Occipital lobe (tissue), 3 donors: Measurements from ENCODE around the gene CHID1. TPM values are rescaled to one million over a fixed set of nuclear protein-coding genes. Genes with fewer than 3 reads are reported as not detected.

Experiments
- DNase-seq: peaks from one replicate; lab custom pipeline; 2025; lab: John Stamatoyannopoulos, UW
- small RNA-seq: library from RNA; depleted of rRNA; stranded (forward); fragments of <200 nt; gene quantifications from one replicate; pipeline ENCODE3, GENCODE V24; 2014
- total RNA-seq: library from RNA; depleted of rRNA; stranded (reverse); fragments of >200 nt; gene quantifications from one replicate; pipeline ENCODE4 v1.2.3, GENCODE V29; 2014

The CHID1 gene
- total RNA-seq, 1 donor from 2014 or later: 20.9 TPM

DNA sequence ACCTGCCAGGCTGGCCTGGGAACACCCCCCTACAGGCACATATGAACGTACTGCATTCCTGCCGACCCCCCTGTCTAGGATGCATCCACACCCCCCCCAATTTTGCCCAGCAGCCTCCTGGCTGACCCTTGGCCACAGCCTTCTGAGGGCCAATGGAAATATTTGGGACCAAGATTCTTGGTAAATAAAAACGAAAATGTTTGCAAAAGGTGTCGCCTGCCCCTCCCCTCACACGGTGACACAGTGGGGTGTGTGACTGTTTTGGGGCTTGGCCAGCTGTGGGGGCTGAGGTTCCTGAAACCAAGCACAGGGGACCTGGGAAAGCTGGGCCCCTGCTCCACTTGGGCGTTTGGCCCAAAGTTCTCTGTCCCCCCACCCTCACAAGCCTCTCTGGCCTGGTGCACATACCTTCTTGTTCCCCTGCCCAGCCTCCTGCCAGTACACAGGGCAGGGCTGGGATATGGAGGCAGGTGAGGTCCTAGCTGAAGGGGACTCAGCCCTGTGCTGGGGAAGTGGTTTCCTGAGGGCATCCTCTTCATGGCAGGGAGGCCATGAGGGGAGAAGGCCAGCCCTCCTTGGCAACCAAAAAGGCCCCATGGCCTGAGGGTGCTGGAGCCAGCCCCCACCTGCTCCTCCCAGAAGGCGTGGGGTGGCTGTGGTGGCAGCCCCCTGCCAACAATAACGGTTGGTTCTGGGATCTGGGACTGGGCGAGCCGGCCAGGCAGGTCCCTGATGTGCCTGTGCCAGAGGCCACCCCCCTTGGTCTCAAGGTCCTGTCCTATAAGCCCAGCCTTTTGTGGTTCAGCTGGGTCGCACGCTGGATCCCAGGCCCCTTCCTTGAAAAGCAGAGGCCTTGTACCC, 85.0 kb downstream of the CHID1 start:
- DNase-seq: no peak

- DNase-seq: no peak
Measured at GRCh38 chr11:824942-825341, 85.7 kb downstream of the CHID1 start.

DNA sequence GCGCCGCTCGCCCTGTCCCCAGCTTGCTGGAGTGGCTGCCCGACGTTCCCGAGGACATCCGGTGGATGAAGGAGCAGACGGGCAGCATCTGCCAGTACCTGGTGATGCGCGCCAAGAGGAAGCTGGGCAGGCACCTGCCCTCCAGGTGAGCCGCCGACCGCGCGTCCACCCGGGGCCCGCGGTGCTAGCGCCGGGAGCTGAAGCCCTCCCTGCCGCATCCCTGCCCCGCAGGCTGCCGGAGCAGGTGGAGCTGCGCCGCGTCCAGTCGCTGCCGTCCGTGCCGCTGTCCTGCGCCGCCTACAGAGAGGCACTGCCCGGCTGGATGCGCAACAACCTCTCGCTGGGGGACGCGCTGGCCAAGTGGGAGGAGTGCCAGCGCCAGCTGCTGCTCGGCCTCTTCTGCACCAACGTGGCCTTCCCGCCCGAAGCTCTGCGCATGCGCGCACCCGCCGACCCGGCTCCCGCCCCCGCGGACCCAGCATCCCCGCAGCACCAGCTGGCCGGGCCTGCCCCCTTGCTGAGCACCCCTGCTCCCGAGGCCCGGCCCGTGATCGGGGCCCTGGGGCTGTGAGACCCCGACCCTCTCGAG, 86.2 kb downstream of the CHID1 start:
- DNase-seq: no peak

DNA sequence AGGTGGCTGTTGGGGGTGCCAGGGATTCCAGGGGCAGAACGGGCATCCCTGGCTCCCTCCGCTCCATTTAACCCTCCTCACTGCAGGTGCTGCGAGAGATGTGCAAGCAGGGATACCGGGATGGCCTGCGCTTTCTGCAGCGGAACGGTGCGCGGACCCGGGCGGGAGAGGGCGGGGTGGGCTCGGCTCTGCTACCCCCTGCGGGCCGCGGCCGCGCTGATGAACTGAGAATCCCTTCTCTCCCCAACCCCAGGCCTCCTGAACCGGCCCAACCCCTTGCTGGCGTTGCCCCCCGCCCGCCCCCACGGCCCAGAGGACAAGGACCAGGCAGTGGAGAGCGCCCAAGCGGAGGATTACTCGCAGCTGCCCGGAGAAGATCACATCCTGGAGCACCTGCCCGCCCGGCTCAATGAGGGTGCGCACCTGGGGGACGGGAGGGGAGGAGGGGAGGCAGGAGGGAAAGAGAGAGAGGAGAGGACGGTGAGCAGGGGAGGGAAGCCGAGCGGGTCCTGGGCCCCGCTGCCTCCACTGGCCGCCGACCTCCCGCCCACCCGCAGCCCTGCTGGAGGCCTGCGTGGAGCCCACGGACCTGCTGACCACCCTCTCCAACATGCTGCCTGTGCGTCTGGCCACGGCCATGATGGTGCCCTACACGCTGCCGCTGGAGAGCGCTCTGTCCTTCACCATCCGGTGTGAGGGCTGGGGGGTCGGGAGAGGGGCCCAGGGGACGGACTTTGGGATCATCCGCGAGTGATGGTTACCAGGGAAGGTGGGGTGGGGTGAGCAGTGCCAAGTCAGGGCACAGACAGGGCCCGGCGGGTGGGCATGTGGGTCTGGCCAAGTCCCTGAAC, 86.9 kb downstream of the CHID1 start:
- DNase-seq: no peak

- DNase-seq: no peak
Measured at GRCh38 chr11:821512-822371, 88.9 kb downstream of the CHID1 start.

DNA sequence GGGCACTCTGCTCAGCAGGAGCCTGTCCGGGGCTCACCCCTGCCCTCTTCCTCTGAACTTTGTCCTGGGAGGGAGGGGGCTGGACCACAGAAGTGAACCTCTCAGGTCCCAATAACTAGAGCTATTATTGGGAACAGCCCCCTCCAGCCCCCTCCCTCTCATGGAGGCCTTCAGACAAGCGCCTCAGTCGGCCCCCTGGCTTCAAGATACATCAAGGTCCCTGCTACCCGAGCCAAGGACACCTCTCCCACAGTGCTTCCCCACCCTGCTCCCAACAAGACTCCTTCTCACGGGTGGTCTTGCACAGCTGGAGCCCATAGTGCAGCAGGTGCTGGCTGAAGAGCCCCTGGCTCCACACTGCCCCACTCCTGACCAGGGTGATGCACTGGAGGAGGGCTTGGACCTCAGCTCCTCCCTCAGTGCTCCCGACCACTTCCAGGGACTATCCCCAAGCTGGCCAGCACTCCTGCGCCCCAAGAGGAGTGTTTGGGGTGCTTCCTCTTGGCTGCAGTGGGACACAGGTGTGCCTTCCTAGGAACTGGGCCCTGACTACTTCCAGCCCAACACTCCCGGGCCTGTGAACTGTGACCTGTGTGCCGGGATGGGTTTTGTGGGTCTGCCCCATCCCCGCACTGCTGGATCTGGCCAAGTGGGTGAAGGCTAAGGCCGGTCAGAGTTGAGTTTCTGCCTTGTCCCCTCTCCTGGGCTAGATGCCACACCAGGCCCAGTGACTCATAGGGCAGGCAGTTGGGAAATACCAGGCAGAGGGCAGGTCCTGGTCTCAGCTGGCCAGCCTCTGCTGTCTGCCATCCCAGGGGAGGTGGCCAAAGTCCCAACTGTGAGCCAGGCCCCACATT, 89.7 kb downstream of the CHID1 start:
- DNase-seq: peak; percentile 59

DNA sequence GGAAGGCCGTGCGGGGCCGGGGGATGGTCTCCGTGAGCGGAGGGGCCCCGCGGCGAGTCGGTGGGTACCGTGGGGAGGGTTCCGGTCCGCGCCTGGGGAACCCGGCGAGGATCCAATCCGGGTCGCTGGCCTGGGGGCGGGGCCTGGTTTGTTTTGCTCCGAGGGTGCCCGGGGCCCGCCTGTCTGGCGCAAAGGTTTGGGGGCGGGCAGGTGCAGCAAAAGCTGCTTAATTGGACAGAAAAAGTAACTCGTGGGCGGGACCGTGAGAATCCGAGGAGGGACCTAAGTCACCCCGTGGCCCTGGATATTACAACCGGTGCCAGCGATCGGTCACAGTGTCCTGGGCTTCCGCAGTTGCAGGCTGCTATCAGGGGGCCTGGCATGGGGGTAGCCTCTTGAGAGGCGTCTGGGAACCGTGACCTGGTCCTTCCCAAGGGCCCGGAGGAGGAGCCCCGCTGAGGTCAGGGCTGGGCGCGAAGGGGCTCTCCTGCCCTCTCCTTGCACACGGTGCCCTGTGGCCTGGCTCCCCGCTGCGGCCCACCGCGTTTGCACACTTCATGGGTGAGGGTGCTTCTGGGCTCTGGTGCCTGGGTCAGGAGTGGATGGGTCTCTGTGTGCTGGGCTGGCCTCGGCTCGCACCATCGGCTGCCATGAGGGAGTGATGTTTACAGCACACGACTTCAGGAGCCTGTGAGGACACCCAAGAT, 90.5 kb downstream of the CHID1 start:
- DNase-seq: peak; percentile 58

GRCh38 chr11:819129-819931, 91.3 kb downstream of the CHID1 start:
- DNase-seq: peak; percentile 80

DNA sequence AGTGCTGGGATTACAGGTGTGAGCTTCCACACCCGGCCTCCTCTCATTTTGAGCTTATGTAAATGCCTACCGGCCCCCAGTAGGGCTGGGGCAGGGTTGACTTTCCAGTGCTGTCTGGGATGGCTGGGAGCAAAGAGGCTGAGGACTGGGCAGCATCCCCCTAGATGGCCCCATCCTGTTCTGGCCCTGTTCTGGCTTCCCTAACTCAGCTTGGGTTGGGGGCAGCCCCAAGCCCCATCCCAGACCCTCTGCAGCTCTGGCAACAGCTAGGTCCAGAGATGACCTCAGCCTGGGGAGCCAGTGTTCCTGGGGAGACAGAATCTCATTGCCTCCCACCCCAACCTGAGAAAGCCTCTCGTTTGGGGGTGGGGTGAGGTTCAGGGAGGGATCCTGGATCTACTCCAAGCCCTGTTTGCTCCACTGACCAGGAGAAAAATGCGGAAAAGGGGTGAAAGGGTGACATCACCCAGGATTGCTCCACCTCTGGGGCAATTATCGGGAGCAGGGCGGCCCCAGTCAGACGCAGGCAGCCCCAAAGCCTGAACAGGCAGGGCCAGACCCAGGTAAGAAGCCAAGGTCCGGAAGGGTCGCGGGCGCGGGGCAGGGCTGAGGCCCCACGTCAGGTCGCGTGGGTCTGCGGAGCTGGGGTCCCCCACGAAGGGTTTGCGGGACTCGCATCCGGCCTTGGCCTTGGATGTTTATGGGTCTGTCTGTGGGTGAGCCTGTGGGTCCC, 92.0 kb downstream of the CHID1 start, which contains the start of gene PNPLA2:
Gene PNPLA2 (plus strand): TSS at position 519 of the 733 bp plus-strand sequence. CDS start 805 bp downstream, outside the sequence.
- DNase-seq: no peak

Small RNA genes lying within 50 kb of the gene (small RNA-seq; reads per million reads assigned to genes)
- gene RNU6-1025P: not detected

Other genes starting within 250 kb of the CHID1 start
- 50.7 TPM for gene DEAF1, start 215.6 kb downstream of the CHID1 start, total RNA-seq
- gene TMEM80, start 215.0 kb downstream of the CHID1 start, total RNA-seq: 11.7 TPM
- gene EPS8L2, start 204.6 kb downstream of the CHID1 start, total RNA-seq: 1.4 TPM
- 61.0 TPM for gene TALDO1, start 163.3 kb downstream of the CHID1 start, total RNA-seq
- gene GATD1, start 133.3 kb downstream of the CHID1 start, total RNA-seq: 22.3 TPM
- gene CEND1, start 120.7 kb downstream of the CHID1 start, total RNA-seq: 5.9 TPM
- 15.0 TPM for gene SLC25A22, start 112.5 kb downstream of the CHID1 start, total RNA-seq
- gene PIDD1, start 105.6 kb downstream of the CHID1 start, total RNA-seq: 5.1 TPM
- 227 TPM for gene RPLP2, start 100.8 kb downstream of the CHID1 start, total RNA-seq
- gene PNPLA2, start 91.9 kb downstream of the CHID1 start, total RNA-seq: 5.3 TPM
- 0.31 TPM for gene CRACR2B, start 82.9 kb downstream of the CHID1 start, total RNA-seq
- gene CD151, start 77.9 kb downstream of the CHID1 start, total RNA-seq: 44.1 TPM
- 14.5 TPM for gene POLR2L, start 68.3 kb downstream of the CHID1 start, total RNA-seq
- 18.6 TPM for gene TSPAN4, start 68.0 kb downstream of the CHID1 start, total RNA-seq
- gene AP2A2, start 15.1 kb upstream of the CHID1 start, total RNA-seq: 35.6 TPM
- not detected for gene MUC6, start 125.9 kb upstream of the CHID1 start, total RNA-seq
- gene MUC2, start 164.1 kb upstream of the CHID1 start, total RNA-seq: not detected
- not detected for gene MUC5AC, start 247.1 kb upstream of the CHID1 start, total RNA-seq